Activated T-cell treated with anti-CD3 and anti-CD28 coated beads, Interleukin-2, amount 50 U/mL, for 72 hours (primary cell): ENCODE results near the gene ALDH3A2. TPM values are rescaled to one million over a fixed set of nuclear protein-coding genes. Genes with fewer than 3 reads are reported as not detected.
"Not testable (repeated sequence)": the region's sequence is repeated elsewhere in the genome, so short reads cannot be mapped to it uniquely, and the experiment has no call there.

Experiments
- ATAC-seq, 2 donors: fragments of 150-1000 bp; cut with Tn5 transposase; replicated peaks in 1 of 2; 2 replicates each; pipeline ENCODE4 v1.10.0; 2021; ENCODE audit warnings: moderate library complexity in 2 of 2, mild to moderate bottlenecking in 1 of 2
- DNase-seq, 2 donors: peaks; one replicate each; pipeline ENCODE4 v3.0.0; 2021 to 2022; ENCODE audit warnings: mixed read lengths in 1 of 2
- H3K27ac Mint-ChIP-seq: one replicate; pipeline ENCODE4 v1.8.0; 2022; ENCODE audit warnings: mild to moderate bottlenecking, moderate library complexity, mixed read lengths
- H3K27me3 Mint-ChIP-seq: one replicate; pipeline ENCODE4 v1.8.0; 2022; ENCODE audit warnings: low read depth, mixed read lengths
- H3K36me3 Mint-ChIP-seq, 2 donors: one replicate each; pipeline ENCODE4 v1.8.0; 2022; ENCODE audit warnings: mixed read lengths in 2 of 2, mild to moderate bottlenecking in 1 of 2; ENCODE audit not compliant: insufficient read depth in 2 of 2
- H3K4me1 Mint-ChIP-seq: one replicate; pipeline ENCODE4 v1.8.0; 2022; ENCODE audit warnings: low read depth, mixed read lengths
- H3K4me3 Mint-ChIP-seq, 2 donors: one replicate each; pipeline ENCODE4 v1.8.0; 2022; ENCODE audit warnings: mild to moderate bottlenecking in 2 of 2, mixed read lengths in 2 of 2, moderate library complexity in 2 of 2
- H3K9me3 Mint-ChIP-seq, 2 donors: one replicate each; pipeline ENCODE4 v1.8.0; 2022; ENCODE audit warnings: mixed read lengths in 2 of 2
- total RNA-seq, 2 donors: library from RNA; stranded (reverse); gene quantifications; one replicate each; pipeline ENCODE4 v1.2.3, GENCODE V29; 2022

Gene ALDH3A2
- total RNA-seq, 2 donors from 2014 or later, result 19.7 to 25.1 TPM

GRCh38 chr17:19654896-19655295 lies 6.3 kb downstream of the ALDH3A2 start:
- Mint-ChIP-seq H3K4me3 (no peak overlapping the region), H3K36me3 (peaks cover 3 to 5% of the 10 kb centered on the region in 2 donors)
- ATAC-seq, result no peak

GRCh38 chr17:19656336-19656735 lies 7.8 kb downstream of the ALDH3A2 start:
- no peaks in the 10 kb centered on the region for H3K27me3 Mint-ChIP-seq
- ATAC-seq (no peak), DNase-seq (no peak)
- H3K4me3 Mint-ChIP-seq, result no peak overlapping the region
- no peak overlapping the region for H3K27ac Mint-ChIP-seq
- H3K36me3 Mint-ChIP-seq, result peaks cover 3 to 5% of the 10 kb centered on the region in 2 donors
- H3K4me1 Mint-ChIP-seq, result peaks cover 12% of the 10 kb centered on the region
- H3K9me3 Mint-ChIP-seq, result no peaks in the 10 kb centered on the region

More at GRCh38 chr17:19654896-19655295, 6.3 kb downstream of the ALDH3A2 start:
- DNase-seq, result no peak
- Mint-ChIP-seq H3K9me3 (no peaks in the 10 kb centered on the region), H3K27me3 (no peaks in the 10 kb centered on the region), H3K4me1 (peaks cover 20% of the 10 kb centered on the region), H3K27ac (no peak overlapping the region)

- DNase-seq, result no peak
- Mint-ChIP-seq H3K4me3 (no peak overlapping the region), H3K27ac (no peak overlapping the region), H3K27me3 (no peaks in the 10 kb centered on the region), H3K4me1 (peaks cover 12% of the 10 kb centered on the region), H3K9me3 (no peaks in the 10 kb centered on the region), H3K36me3 (peaks cover 3 to 5% of the 10 kb centered on the region in 2 donors)
- ATAC-seq, result no peak
Measured at GRCh38 chr17:19656851-19657581, 8.5 kb downstream of the ALDH3A2 start.

- Mint-ChIP-seq H3K4me1 (peaks cover 12% of the 10 kb centered on the region), H3K36me3 (no peaks in the 10 kb centered on the region), H3K27ac (no peak overlapping the region), H3K27me3 (no peaks in the 10 kb centered on the region), H3K9me3 (no peaks in the 10 kb centered on the region), H3K4me3 (no peak overlapping the region)
- no peak for DNase-seq
- no peak for ATAC-seq
Measured at GRCh38 chr17:19659366-19660177, 11.0 kb downstream of the ALDH3A2 start.

- Mint-ChIP-seq H3K9me3 (no peaks in the 10 kb centered on the region), H3K27me3 (no peaks in the 10 kb centered on the region), H3K4me3 (no peak overlapping the region), H3K27ac (no peak overlapping the region), H3K4me1 (peaks cover 12% of the 10 kb centered on the region), H3K36me3 (no peaks in the 10 kb centered on the region)
- ATAC-seq (no peak), DNase-seq (no peak)
Measured at GRCh38 chr17:19660219-19660870, 11.8 kb downstream of the ALDH3A2 start.

GRCh38 chr17:19661121-19661520 lies 12.6 kb downstream of the ALDH3A2 start:
- H3K9me3 Mint-ChIP-seq, result no peaks in the 10 kb centered on the region

GRCh38 chr17:19663097-19663496 lies 14.5 kb downstream of the ALDH3A2 start:
- H3K27me3 Mint-ChIP-seq, result no peaks in the 10 kb centered on the region
- no peaks in the 10 kb centered on the region for H3K9me3 Mint-ChIP-seq
- ATAC-seq, result no peak
- H3K4me3 Mint-ChIP-seq, result no peak overlapping the region
- no peaks in the 10 kb centered on the region for H3K36me3 Mint-ChIP-seq
- H3K4me1 Mint-ChIP-seq, result no peaks in the 10 kb centered on the region
- DNase-seq, result no peak
- no peak overlapping the region for H3K27ac Mint-ChIP-seq

More at GRCh38 chr17:19661121-19661520, 12.6 kb downstream of the ALDH3A2 start:
- H3K27me3 Mint-ChIP-seq, result no peaks in the 10 kb centered on the region
- no peak overlapping the region for H3K4me3 Mint-ChIP-seq
- H3K4me1 Mint-ChIP-seq, result peaks cover 9% of the 10 kb centered on the region
- DNase-seq, result no peak
- H3K27ac Mint-ChIP-seq, result no peak overlapping the region
- no peaks in the 10 kb centered on the region for H3K36me3 Mint-ChIP-seq
- no peak for ATAC-seq

GRCh38 chr17:19664136-19664820 lies 15.7 kb downstream of the ALDH3A2 start:
- no peak for ATAC-seq

GRCh38 chr17:19664821-19665181 lies 16.2 kb downstream of the ALDH3A2 start:
- Mint-ChIP-seq H3K4me3 (no peak overlapping the region), H3K27ac (no peak overlapping the region), H3K4me1 (no peaks in the 10 kb centered on the region), H3K36me3 (no peaks in the 10 kb centered on the region), H3K27me3 (no peaks in the 10 kb centered on the region), H3K9me3 (no peaks in the 10 kb centered on the region)
- ATAC-seq, result no peak
- DNase-seq, result no peak

More at GRCh38 chr17:19664136-19664820, 15.7 kb downstream of the ALDH3A2 start:
- Mint-ChIP-seq H3K4me1 (no peaks in the 10 kb centered on the region), H3K27ac (no peak overlapping the region), H3K4me3 (no peak overlapping the region), H3K27me3 (no peaks in the 10 kb centered on the region), H3K9me3 (no peaks in the 10 kb centered on the region), H3K36me3 (no peaks in the 10 kb centered on the region)
- no peak for DNase-seq

- H3K27me3 Mint-ChIP-seq, H3K27ac Mint-ChIP-seq, H3K4me3 Mint-ChIP-seq, DNase-seq, H3K4me1 Mint-ChIP-seq, H3K36me3 Mint-ChIP-seq, H3K9me3 Mint-ChIP-seq, ATAC-seq: not testable (repeated sequence)
Measured at GRCh38 chr17:19669680-19670079, 21.1 kb downstream of the ALDH3A2 start.

GRCh38 chr17:19670908-19671307 lies 22.4 kb downstream of the ALDH3A2 start:
- H3K4me3 Mint-ChIP-seq, result no peak overlapping the region
- DNase-seq, result no peak
- H3K27ac Mint-ChIP-seq, result no peak overlapping the region
- no peaks in the 10 kb centered on the region for H3K9me3 Mint-ChIP-seq
- H3K27me3 Mint-ChIP-seq, result no peaks in the 10 kb centered on the region
- no peak for ATAC-seq
- H3K4me1 Mint-ChIP-seq, result no peaks in the 10 kb centered on the region
- peaks cover 0 to 2% of the 10 kb centered on the region in 2 donors for H3K36me3 Mint-ChIP-seq

- no peaks in the 10 kb centered on the region for H3K27me3 Mint-ChIP-seq
- H3K9me3 Mint-ChIP-seq, result no peaks in the 10 kb centered on the region
- H3K27ac Mint-ChIP-seq, result no peak overlapping the region
Measured at GRCh38 chr17:19671433-19671832, 22.9 kb downstream of the ALDH3A2 start.

More at GRCh38 chr17:19671433-19671832, 22.9 kb downstream of the ALDH3A2 start:
- no peak for ATAC-seq
- no peak for DNase-seq
- H3K4me3 Mint-ChIP-seq, result no peak overlapping the region
- H3K4me1 Mint-ChIP-seq, result no peaks in the 10 kb centered on the region
- peaks cover 0 to 5% of the 10 kb centered on the region in 2 donors for H3K36me3 Mint-ChIP-seq
